COLO668 (cell line): Measurements from ENCODE around the gene CCM2L.

Source experiments
- DNase-seq: peaks from one replicate; lab custom pipeline; 2025; ENCODE audit not compliant: unreplicated experiment; lab: John Stamatoyannopoulos, UW

CCM2L gene

GRCh38 chr20:32056708-32057483 lies 46.7 kb downstream of the CCM2L start:
- no peak for DNase-seq

GRCh38 chr20:32057656-32058184 lies 47.5 kb downstream of the CCM2L start:
- no peak for DNase-seq

- DNase-seq: no peak
Measured at GRCh38 chr20:32059189-32059588, 49.0 kb downstream of the CCM2L start.

GRCh38 chr20:32062776-32063170 lies 52.5 kb downstream of the CCM2L start:
- DNase-seq: no peak

GRCh38 chr20:32063695-32064094 lies 53.5 kb downstream of the CCM2L start:
- DNase-seq: no peak

- DNase-seq: no peak
Measured at GRCh38 chr20:32064667-32065066, 54.4 kb downstream of the CCM2L start.

GRCh38 chr20:32067234-32067821 lies 57.1 kb downstream of the CCM2L start:
- DNase-seq: no peak

GRCh38 chr20:32068174-32068573 lies 57.9 kb downstream of the CCM2L start:
- DNase-seq: no peak

DNA sequence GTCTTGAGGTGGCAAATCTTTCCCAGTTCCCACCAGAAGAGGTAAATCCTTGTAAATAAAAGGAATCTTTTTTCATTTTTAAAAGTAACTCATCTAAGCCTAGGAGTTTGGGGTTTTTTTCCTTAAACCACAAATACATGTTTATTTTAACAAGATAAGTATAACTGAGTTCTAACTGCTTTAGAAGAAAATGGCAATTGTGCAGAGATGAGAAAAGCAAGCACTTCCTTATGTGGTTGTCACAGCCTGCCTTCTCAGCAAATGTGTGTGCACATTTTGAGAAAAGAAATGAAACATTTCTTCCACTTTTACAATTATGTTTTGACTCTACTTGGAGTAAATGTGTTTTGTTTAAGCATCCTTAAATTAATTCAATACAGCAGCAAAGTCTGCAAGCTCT lies 59.5 kb downstream of the CCM2L start:
- no peak for DNase-seq

GRCh38 chr20:32070282-32070681 lies 60.0 kb downstream of the CCM2L start:
- no peak for DNase-seq

DNA sequence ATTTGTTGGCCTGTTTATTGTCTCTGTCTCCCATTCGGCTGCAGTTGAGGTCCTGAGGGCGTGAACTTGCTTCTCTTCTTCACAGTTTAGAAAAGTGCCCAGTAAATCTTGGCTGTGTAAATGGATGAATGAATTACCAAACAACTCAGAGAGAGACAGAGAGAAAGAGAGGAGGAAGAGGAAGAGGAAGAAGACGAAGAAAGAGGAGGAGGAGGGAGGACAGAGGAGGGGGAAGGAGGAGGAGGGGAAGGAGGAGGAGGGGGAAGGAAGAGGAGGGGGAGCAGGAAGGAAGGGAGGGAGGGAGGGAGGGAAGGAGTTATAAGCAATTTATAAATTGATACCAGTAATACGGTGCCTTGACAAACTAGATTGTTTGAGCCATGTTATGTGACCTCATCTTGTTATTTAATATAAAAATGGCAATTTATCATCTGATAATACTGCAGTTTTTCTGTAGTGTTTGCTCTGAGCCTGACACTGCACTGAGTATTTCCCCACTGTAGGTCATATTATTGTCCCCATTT lies 60.5 kb downstream of the CCM2L start:
- DNase-seq: no peak

GRCh38 chr20:32071395-32072167 lies 61.3 kb downstream of the CCM2L start:
- no peak for DNase-seq

DNA sequence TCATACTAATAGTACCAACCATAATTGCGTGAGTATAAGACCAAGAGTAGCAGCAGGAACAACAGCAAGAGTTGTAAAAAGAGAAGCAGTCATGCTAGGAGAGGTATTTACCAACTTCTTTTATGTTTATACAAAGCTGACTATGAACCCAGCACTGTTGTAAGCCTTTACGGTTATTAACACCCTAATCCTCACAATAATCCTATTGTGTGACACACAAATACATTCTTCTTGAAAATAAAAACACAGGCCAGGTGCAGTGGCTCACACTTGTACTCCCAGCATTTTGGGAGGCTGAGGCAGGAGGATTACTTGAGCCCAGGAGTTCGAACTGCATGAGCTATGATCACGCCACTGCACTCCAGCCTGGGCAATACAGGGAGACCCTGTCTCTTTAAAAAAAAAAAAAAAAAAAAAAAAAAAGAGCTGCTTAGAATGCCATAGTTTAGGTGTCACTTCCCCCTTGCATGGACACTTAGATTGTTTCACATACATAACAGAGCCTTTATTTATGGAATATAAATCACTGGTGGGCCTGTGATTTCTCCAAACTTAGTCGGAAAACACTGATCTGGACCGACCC lies 62.0 kb downstream of the CCM2L start:
- DNase-seq: no peak

GRCh38 chr20:32075534-32075933 lies 65.3 kb downstream of the CCM2L start:
- DNase-seq: no peak

GRCh38 chr20:32077190-32077589 lies 67.0 kb downstream of the CCM2L start:
- DNase-seq: no peak

- no peak for DNase-seq
Measured at GRCh38 chr20:32078322-32078721, 68.1 kb downstream of the CCM2L start.

GRCh38 chr20:32078791-32079190 lies 68.6 kb downstream of the CCM2L start:
- DNase-seq: no peak

- no peak for DNase-seq
Measured at GRCh38 chr20:32079655-32080109, 69.4 kb downstream of the CCM2L start.

DNA sequence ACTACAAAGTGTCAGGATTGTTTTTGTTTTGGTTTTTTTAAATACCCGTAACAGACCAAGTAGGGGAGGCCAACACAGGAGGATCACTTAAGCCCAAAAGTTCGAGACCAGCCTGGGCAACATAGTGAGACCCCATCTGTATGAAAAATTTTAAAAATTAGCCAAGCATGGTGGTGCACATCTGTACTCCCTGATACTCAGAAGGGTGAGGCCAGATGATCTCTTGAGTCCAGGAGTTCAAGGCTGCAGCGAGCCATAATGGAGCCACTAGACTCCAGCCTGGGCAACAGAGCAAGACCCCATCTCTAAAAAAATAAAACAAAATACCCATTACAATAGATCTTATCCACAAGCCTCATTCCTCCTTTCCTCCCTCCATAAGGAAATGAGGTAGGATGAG lies 70.5 kb downstream of the CCM2L start:
- no peak for DNase-seq
